GM18508 (cell line): Measurements from ENCODE around the gene NUDT16L1.
"Not testable (repeated sequence)": the region's sequence is repeated elsewhere in the genome, so short reads cannot be mapped to it uniquely, and the experiment has no call there.

Experiments
- ATAC-seq: cut with Tn5 transposase; IDR thresholded peaks from one replicate; pipeline ENCODE4 v1.9.1; 2021; ENCODE audit warnings: moderate number of reproducible peaks; ENCODE audit not compliant: insufficient read depth, unreplicated experiment

Gene NUDT16L1

GRCh38 chr16:4713663-4714501, 20.5 kb downstream of the NUDT16L1 start:
- no peak for ATAC-seq

- ATAC-seq, result no peak
Observed at GRCh38 chr16:4714996-4715395, 21.6 kb downstream of the NUDT16L1 start.

GRCh38 chr16:4718466-4718865, 25.1 kb downstream of the NUDT16L1 start:
- ATAC-seq, result no peak

- no peak for ATAC-seq
Observed at GRCh38 chr16:4723071-4723767, 29.9 kb downstream of the NUDT16L1 start.

GRCh38 chr16:4724661-4725270, 31.4 kb downstream of the NUDT16L1 start:
- ATAC-seq, result no peak

GRCh38 chr16:4726616-4727015, 33.3 kb downstream of the NUDT16L1 start:
- ATAC-seq, result no peak

- ATAC-seq, result no peak
Observed at GRCh38 chr16:4728676-4729075, 35.3 kb downstream of the NUDT16L1 start.

GRCh38 chr16:4729876-4730275, 36.5 kb downstream of the NUDT16L1 start:
- no peak for ATAC-seq

GRCh38 chr16:4733211-4733742, 39.9 kb downstream of the NUDT16L1 start:
- ATAC-seq, result no peak

- ATAC-seq, result no peak
Observed at GRCh38 chr16:4733747-4734062, 40.3 kb downstream of the NUDT16L1 start.

GRCh38 chr16:4734063-4734729, 40.8 kb downstream of the NUDT16L1 start, which contains the start of the genes ANKS3 and DNAAF8:
TSS of gene ANKS3 (minus strand) at chr16:4734271. CDS start at chr16:4730149, 4,122 bp downstream.
TSS of gene DNAAF8 (plus strand) at chr16:4734537. CDS start at chr16:4736515, 1,978 bp downstream.
- ATAC-seq, result peak; percentile 72

GRCh38 chr16:4734730-4735535, 41.6 kb downstream of the NUDT16L1 start:
- ATAC-seq, result no peak

GRCh38 chr16:4736546-4736945, 43.2 kb downstream of the NUDT16L1 start:
- no peak for ATAC-seq

- ATAC-seq, result no peak
Observed at GRCh38 chr16:4737545-4737944, 44.2 kb downstream of the NUDT16L1 start.

- not testable (repeated sequence) for ATAC-seq
Observed at GRCh38 chr16:4738370-4738769, 45.0 kb downstream of the NUDT16L1 start.

GRCh38 chr16:4743226-4743878, 50.0 kb downstream of the NUDT16L1 start:
- ATAC-seq, result no peak

- no peak for ATAC-seq
Observed at GRCh38 chr16:4744555-4745273, 51.4 kb downstream of the NUDT16L1 start.

- ATAC-seq, result no peak
Observed at GRCh38 chr16:4745274-4745569, 51.9 kb downstream of the NUDT16L1 start.
